22Rv1 (cell line): Measurements from ENCODE around the gene COLEC12.

Experiments used
- ZFX ChIP-seq: fragments of 450-650 bp; IDR thresholded peaks from 2 replicates; pipeline ENCODE4 v1.6.1; 2017; ENCODE audit warnings: antibody characterized with exemption, borderline replicate concordance
- TF ChIP-seq, protein P1 (sequence below): fragments of 450-650 bp; IDR thresholded peaks from 2 replicates; pipeline ENCODE4 v1.5.1; 2017; ENCODE audit warnings: mild to moderate bottlenecking

DNA sequence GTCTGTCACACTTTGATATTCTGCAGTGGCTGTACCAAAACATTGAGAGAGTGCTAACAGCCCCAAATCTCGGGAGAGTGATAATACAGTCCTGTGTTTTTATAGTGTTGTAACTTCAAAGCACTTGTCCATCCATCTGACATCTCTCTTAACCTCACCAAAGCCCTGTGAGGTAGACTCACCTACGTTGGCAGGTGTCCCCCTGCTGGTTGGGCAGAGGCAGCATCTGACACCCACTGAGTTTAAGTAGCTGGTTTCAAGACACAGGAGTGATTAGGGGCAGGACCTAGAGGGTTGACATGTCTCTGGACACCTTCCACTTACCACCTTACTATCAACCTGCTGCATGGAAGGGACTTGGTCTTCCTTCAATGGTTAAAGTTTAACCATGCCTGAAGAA, 22.9 kb downstream of the COLEC12 start:
- TF ChIP-seq, protein P1, sequence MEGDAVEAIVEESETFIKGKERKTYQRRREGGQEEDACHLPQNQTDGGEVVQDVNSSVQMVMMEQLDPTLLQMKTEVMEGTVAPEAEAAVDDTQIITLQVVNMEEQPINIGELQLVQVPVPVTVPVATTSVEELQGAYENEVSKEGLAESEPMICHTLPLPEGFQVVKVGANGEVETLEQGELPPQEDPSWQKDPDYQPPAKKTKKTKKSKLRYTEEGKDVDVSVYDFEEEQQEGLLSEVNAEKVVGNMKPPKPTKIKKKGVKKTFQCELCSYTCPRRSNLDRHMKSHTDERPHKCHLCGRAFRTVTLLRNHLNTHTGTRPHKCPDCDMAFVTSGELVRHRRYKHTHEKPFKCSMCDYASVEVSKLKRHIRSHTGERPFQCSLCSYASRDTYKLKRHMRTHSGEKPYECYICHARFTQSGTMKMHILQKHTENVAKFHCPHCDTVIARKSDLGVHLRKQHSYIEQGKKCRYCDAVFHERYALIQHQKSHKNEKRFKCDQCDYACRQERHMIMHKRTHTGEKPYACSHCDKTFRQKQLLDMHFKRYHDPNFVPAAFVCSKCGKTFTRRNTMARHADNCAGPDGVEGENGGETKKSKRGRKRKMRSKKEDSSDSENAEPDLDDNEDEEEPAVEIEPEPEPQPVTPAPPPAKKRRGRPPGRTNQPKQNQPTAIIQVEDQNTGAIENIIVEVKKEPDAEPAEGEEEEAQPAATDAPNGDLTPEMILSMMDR: peak; percentile 78
- TF ChIP-seq ZFX: no peak
